ENCODE measurements around the gene DNAJB13. TPM values are rescaled to one million over a fixed set of nuclear protein-coding genes. Genes with fewer than 3 reads are reported as not detected.

The DNAJB13 gene
- total and polyA plus RNA-seq, 2 of the 4 experiments (the other 2 are of a cell fraction): 0.18 to 0.48 TPM

- Histone ChIP-seq H3K36me3 (ENCODE audit: control insufficient read depth, insufficient read depth, low read length) (no peaks in the 10 kb centered on the region), H4K8ac (ENCODE audit: low read depth in 2 of 2, low read length in 2 of 2) (no peak overlapping the region), H2AK9ac (replicated peaks; ENCODE audit: low read depth, low read length, poor library complexity) (no peak overlapping the region), H2BK20ac (ENCODE audit: low read depth, low read length) (no peak overlapping the region), H2BK5ac (ENCODE audit: low read depth, low read length, poor library complexity, severe bottlenecking) (no peak overlapping the region), H3K9me3 (ENCODE audit: control insufficient read depth, insufficient read depth, low read length) (no peaks in the 10 kb centered on the region), H4K20me1 (ENCODE audit: insufficient read depth, low read length) (no peaks in the 10 kb centered on the region), H2BK15ac (ENCODE audit: low read depth, low read length) (no peak overlapping the region), H3K27ac (ENCODE audit: insufficient read depth, low read length) (no peak overlapping the region), H2AFZ (replicated peaks; ENCODE audit: low read length, poor library complexity) (no peak overlapping the region), H3K14ac (replicated peaks; ENCODE audit: low read depth, low read length) (no peak overlapping the region), H3K4me1 (ENCODE audit: control insufficient read depth, insufficient read depth, low read length) (no peaks in the 10 kb centered on the region), H3K4me3 (ENCODE audit: insufficient read depth, low read depth, low read length) (no peak overlapping the region), H3K27me3 (ENCODE audit: control insufficient read depth, insufficient read depth, low read length) (no peaks in the 10 kb centered on the region), H3K4ac (ENCODE audit: low read depth, low read length) (no peak overlapping the region), H2BK120ac (ENCODE audit: low read depth, low read length) (no peak overlapping the region), H3K56ac (ENCODE audit: extremely low read depth, insufficient read depth, low read length) (no peak overlapping the region), H2AK5ac (ENCODE audit: low read depth, low read length) (no peak overlapping the region), H3K4me2 (ENCODE audit: low read depth, low read length) (no peak overlapping the region), H3K23ac (ENCODE audit: low read depth, low read length) (no peak overlapping the region), H3K18ac (ENCODE audit: low read depth, low read length) (no peak overlapping the region), H3K9ac (ENCODE audit: low read depth, low read length) (no peak overlapping the region), H3K79me1 (ENCODE audit: low read depth in 1 of 2, low read length in 2 of 2) (no peaks in the 10 kb centered on the region), H4K5ac (ENCODE audit: low read depth, low read length) (no peak overlapping the region), H3K9me1 (ENCODE audit: insufficient read depth, low read length) (no peaks in the 10 kb centered on the region), H4K91ac (ENCODE audit: insufficient read depth, low read depth, low read length) (no peak overlapping the region)
- TF ChIP-seq NFE2L2 (IDR thresholded peaks at IDR 0.05; ENCODE audit: low read depth, low read length): no peak
- no peak for TF ChIP-seq FOS (IDR thresholded peaks at IDR 0.05; ENCODE audit: low read depth, low read length)
- no peak for TF ChIP-seq CTCF (conservative IDR thresholded peaks at IDR 0.05; ENCODE audit: low read depth, low read length)
- no peak for TF ChIP-seq RCOR1 (IDR thresholded peaks at IDR 0.05; ENCODE audit: insufficient replicate concordance, low read length)
- no peak for TF ChIP-seq ELK1 (IDR thresholded peaks at IDR 0.05; ENCODE audit: borderline replicate concordance, low read depth, low read length)
- TF ChIP-seq RFX5 (IDR thresholded peaks at IDR 0.05; ENCODE audit: low read depth, low read length): no peak
- no peak for TF ChIP-seq BHLHE40 (IDR thresholded peaks at IDR 0.05; ENCODE audit: low read depth, low read length)
- no peak for TF ChIP-seq SMC3 (IDR thresholded peaks at IDR 0.05; ENCODE audit: low read depth, low read length)
- no peak for TF ChIP-seq CEBPB (IDR thresholded peaks at IDR 0.05; ENCODE audit: low read depth, low read length)
- dilution Hi-C loops (cut with HindIII; ENCODE audit: low sequenced_read_pairs, unreplicated experiment) (no loop called here), in situ Hi-C loops (cut with MboI; ENCODE audit: low sequenced_read_pairs) (loop anchor here (10.0 kb wide), 1 partner anchor 483 kb away; no protein-coding TSS in a partner anchor), intact Hi-C loops (cut with micrococcal nuclease) (loop anchor here (5.0 kb wide), 1 partner anchor 275 kb away; no protein-coding TSS in a partner anchor)
- no CpG with 5 or more reads among the region's 7 CpGs for WGBS, 2 experiments (ENCODE audit: extremely low coverage in 2 of 2, insufficient read length in 1 of 2)
- CTCF ChIA-PET: no interaction called here
- POLR2A ChIA-PET (ENCODE audit: unreplicated experiment): no interaction called here
- BruUV-seq (replicated peaks): no TSS peak
- DNase-seq (no peak), ATAC-seq (ENCODE audit: low read depth) (no peak)
These were observed 11.4 kb downstream of the DNAJB13 start for GRCh38 chr11:73962101-73962705.

All from IMR-90 (cell line).